HK-2 (cell line): ENCODE results near the gene XRCC5.
"Not testable (repeated sequence)": the region's sequence is repeated elsewhere in the genome, so short reads cannot be mapped to it uniquely, and the experiment has no call there.

Experiments used
- DNase-seq: peaks from one replicate; pipeline ENCODE4 v3.0.0-alpha.2; 2018; ENCODE audit not compliant: unreplicated experiment

XRCC5 gene

GRCh38 chr2:216194561-216194960, 85.4 kb downstream of the XRCC5 start:
- no peak for DNase-seq

DNA sequence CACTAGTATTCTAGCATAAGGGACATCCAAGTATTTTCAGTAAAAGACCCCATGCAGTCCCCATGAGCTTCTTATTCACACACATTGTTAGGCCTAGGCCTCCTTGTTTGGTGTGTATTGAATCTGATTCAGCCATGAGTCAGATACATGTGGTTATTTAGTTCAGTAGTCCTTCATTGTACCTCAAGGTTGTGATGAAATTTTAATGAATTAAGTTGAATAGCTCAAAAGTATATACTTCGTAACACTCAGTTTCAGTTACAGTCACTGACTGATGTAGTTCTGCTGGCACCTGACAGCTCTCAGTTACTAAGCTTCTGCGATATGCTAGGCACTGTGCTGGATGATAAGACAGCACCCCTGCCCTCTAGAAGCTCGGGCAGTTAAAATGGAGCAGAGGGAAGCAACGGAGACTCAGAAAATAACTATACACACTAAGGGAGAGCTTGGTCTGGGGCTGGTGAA, 86.4 kb downstream of the XRCC5 start:
- no peak for DNase-seq

GRCh38 chr2:216201692-216202306, 92.7 kb downstream of the XRCC5 start:
- DNase-seq: no peak

DNA sequence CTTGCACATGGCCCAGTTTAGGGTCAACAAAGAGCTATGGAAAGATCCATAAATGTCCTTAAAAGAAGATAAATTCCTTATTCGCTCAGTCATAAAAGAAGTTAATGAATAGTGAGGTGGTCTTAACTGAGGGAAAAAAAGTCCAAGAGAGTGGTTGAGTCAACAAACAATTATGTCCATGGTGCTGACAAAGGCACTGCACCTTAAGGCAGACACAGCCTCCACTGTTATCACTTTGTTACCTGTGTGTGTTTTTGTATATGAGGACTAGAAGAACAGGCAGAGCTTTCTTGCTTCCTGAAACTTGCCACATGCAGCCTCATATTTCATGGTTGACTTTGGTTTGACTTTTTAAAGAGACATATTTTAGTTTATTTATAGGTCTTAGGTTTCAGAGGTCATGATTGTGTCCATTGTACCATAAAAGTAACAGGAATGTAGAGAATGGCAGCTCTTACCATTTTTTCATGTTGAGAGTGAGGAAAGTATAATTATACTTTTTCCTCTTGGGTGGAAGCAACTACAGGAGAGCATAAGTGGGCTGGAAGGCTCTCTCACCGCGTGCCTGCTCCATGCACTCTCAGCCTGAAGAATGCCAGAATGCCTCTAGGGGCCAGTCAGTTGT, 93.6 kb downstream of the XRCC5 start:
- no peak for DNase-seq

DNA sequence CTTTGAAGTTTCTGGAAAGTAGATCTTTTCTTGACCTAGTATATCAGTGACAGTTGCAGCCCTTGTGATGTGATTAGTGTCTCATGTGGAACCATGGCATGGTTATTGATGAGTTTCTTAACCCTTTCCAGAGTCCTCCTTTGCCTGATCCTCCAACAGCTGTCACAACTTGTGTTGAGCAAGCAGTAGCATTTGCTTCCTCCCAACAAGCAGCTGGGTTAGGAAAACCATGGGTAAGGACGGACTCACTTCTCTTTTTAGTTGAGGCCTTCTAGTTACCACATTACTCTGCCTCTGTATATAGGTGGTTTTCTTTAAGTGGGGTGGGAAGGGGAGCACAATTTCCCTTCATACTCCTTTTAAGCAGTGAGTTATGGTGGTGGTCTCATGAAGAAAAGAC, 96.3 kb downstream of the XRCC5 start:
- DNase-seq: no peak

DNA sequence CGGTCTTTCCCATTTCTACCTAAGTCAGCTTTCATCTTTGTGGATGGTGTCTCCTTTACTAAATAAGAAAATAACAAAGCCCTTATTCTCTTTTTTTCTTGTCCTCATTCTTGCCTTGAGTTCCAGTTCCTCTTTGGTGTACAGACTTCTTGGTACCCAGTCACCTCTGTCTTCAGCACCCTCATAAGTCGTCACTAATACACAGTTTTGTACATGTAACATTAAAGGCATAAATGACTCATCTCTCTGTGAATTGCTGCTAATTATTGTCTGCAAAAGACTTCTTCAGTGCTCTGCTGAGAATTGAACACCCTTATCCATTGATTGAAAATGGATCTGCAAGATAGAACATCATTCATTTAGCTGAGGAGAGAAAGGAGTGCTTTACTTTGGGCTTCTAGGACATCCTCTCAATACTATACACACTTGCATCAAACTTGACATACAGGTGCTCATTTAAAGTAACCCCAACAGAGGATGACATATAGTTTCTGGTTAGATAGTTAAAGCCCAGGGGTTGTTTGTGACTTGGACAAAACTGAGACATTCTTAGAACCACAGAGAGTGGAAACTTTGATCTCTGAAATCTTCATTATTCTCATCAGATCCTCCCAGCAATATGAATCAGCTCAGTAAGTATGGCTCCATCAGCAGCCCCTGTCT, 97.0 kb downstream of the XRCC5 start:
- DNase-seq: no peak

DNA sequence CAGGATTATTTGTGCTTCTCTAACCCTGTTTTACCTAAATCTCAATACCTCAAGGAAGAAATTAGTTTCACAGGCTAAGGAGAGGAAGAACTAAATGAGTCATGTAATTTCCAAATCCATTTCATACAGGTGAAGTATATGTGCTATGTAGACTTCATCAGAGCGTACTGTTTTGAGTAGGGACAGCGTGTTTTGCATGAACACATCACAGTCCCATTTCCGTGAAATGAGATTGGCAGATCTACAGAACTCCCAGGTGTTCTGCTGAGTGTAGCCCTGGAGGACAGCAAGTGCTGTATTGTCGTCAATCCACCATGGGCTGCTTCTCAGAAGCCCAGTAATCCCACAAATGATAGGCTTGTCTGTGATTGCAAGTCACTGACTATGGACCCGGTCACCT, 97.7 kb downstream of the XRCC5 start:
- no peak for DNase-seq

- not testable (repeated sequence) for DNase-seq
Measured at GRCh38 chr2:216208661-216209060, 99.5 kb downstream of the XRCC5 start.

DNA sequence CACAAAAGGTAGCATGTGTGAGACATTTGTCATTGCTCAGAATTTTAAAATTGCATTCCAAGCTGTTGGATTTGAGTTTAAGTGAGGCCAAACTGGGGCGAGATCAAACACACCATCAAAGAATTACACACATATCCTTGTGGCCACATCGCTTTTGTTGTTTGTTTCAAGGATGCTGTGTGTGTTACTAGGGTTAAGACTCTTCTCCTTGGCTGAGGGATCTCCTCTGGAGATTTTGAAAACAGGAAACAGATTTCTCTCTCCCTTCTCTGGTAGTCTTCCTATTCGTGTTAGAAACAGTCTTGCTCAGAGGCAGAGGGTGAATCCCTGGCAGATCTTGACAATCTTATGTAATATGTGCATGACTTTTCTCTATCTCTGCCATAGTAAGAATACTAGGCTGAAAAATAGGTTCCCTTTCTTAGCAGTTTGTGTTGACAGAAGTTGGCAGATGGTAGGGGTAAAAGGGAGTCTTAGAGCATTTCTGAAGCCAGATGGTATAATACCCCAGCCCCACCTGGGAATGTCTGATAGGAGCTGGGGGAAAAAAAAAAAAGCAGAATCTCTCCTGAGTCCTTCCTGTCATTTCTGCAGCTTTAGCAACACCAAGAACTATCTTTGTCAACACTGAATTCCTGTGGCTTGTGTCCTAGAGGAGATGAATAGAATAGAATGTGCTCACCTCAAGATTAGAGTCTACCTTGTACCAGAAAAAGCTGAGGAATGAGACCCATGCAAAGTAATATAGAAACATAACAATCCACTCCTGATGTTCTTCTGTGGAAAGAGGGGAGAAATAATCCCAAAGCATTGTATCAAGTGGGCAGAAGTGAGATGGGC, 101.8 kb downstream of the XRCC5 start:
- no peak for DNase-seq

- DNase-seq: no peak
Measured at GRCh38 chr2:216211614-216212145, 102.5 kb downstream of the XRCC5 start.

DNA sequence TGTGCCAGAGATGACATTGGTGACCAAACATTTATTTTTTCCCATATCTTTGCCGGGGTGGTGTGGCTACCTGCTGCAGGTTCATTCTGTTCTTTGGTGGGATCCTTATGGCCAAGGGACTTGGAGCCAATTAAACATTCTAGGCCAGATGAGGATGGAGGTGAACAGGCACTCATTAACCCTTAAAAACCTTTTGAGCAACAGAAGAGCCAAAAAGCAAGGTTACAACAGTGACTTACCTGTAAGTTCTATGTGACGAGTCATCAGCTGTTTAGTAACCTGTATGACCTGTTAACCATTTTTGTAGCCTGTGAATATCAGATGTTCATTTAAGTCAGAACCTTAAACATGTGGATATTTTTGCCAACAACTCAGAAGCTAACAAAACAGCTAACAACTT, 105.6 kb downstream of the XRCC5 start:
- DNase-seq: no peak

DNA sequence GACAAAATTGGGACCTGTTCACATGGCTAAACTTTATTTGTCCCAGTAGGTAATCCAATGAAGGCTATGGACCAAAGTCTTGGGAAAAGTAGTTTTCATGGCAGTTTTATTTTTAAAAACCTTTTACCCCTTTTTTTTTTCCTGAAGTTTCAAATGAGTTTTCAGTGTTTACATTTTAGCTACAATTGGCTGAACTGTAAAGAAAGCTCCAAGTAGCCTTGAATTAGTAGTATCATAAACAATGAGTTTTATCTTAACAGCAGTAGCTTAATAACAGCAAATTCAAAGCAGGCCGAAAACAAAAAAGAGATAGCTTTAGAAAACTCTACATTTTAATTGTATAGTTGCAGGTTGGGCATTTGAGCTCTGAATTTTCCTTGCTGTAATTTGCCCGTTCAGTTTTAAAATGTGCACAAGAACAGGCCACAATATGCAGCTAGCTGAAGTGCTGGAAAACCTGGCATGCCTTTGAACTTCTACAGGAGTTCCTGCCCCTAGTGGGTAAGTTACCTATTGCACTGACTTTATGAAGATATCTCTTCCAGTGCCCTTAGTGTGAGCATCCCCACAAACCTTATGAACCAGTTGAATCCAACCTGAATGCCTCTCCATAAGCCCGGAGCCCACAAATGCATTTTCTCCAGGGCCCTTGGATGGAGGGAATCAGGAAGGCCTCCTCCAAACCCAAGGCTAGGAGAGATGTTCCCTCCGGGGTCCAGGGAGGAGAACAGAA, 106.7 kb downstream of the XRCC5 start:
- DNase-seq: no peak

GRCh38 chr2:216216951-216217903, 108.1 kb downstream of the XRCC5 start:
- no peak for DNase-seq

- DNase-seq: no peak
Measured at GRCh38 chr2:216217904-216218260, 108.7 kb downstream of the XRCC5 start.

GRCh38 chr2:216219861-216220260, 110.7 kb downstream of the XRCC5 start:
- DNase-seq: no peak

DNA sequence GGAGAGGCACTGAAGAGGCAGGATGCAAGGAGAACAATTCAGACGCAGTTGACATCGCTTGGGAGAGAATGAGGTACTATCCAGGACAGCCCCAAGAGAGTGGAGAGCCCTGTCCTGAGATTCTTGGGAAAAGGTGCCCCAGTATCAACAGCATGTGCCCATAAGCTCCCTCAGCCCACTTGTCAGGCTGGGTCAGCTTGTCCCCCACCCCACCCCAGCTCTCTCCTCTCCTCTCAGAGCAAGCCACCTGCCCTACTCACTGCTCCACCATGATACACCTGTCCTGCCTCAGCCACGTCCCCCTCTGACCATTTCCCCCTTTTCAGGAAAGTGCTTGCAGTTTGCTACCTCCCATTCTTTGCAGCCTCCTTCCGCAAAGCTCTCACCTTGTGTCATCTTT, 111.8 kb downstream of the XRCC5 start:
- no peak for DNase-seq

DNA sequence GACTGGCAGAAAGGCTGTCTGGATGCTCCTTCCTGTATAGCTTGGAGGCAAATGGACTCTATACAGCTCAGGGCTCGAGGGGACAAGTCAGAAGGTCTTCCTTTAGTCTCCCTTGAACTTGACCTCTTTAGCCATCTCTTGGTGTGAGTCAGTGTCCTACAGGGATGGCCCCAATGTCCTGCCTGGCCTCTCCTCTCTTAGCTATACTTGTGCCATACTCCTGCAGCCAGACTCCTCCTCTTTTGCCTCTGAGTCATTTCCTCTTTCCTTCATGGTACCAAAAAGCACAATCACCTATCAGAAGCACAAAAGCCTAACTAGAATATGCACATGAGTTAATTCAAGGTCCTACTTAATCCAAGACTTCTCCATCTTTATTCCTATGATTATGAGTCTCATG, 112.7 kb downstream of the XRCC5 start:
- no peak for DNase-seq

GRCh38 chr2:216222650-216223352, 113.7 kb downstream of the XRCC5 start:
- DNase-seq: no peak

DNA sequence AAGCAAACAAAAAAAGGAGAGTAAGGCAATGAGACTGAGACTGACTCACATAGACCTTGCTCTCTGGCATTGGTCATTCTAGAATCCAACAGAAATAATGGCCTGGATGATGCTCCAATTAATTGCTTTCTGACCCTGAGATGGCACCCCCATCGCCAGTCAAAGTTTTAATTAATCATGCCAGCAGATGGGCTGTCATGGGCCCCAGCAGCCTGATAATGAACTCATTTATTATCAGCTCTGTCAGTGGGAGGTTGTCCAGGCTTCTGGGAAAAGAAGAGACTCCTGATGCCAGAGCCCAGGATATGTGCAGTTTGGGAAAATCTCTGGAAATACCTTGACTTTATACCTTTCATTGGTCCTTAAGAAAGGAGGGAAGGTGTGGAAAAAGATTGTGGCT, 115.2 kb downstream of the XRCC5 start:
- no peak for DNase-seq
